HK-2 (cell line): Measurements from ENCODE around the gene AKAP11.

Source experiments
- DNase-seq: peaks from one replicate; pipeline ENCODE4 v3.0.0-alpha.2; 2018; ENCODE audit not compliant: unreplicated experiment

Gene AKAP11

DNA sequence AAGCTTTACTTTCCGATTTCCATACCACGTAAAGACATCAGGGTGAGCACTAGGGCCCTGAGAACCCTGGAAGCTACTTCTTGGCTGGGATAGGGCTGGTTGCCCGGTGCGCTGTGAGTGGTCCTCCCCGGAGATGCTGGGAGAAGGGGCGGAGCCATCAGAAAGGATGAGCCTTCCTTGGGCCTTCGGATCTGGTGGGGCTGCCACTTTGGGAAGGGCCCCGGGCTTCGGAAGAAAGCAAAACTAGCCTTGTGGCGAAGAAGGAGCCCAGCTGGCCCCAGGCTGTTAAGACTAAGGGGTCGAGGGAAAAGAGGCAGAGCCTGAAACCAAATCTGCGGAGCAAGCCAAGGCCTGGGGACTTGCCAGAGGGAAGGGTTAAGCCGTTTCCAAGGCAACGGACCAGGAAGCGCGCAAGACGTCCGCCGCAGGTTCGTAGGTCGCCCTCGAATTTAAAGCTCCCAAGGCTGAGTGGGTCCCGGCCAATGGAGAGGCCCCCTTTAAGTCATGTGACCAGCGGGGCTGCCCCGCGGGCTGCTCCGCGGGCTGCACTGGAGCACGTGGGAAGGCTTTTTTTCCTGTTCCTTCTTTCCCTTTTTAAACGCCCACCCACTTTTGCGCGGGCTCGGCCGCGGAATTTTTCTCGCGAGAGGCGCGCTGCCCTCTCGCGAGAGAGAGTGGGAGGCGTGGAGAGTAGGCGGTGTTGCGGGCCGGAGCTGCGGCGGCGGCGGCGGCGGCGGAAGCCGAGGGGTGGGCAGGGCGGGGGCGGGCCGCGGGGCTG lies 426 bp upstream of the AKAP11 start:
- DNase-seq, result peak; percentile 91

DNA sequence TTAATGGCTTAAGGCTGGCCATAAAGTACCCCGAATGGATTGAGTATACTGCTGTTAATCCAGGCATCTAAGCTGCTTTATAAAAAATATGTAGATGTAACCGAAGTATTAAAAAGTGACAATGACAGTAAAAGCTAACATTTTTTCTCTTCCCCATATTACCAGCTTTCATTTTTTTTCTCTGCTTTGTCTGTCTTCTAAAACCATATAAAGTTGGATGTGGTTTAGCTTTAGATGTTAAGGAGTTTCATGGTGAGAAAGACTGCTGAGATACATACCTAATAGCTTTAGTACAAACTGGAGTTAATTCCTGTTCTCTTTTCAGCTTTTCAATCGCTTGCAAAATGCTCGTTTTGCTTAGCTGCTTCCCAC lies 838 bp downstream of the AKAP11 start:
- DNase-seq, result no peak

DNA sequence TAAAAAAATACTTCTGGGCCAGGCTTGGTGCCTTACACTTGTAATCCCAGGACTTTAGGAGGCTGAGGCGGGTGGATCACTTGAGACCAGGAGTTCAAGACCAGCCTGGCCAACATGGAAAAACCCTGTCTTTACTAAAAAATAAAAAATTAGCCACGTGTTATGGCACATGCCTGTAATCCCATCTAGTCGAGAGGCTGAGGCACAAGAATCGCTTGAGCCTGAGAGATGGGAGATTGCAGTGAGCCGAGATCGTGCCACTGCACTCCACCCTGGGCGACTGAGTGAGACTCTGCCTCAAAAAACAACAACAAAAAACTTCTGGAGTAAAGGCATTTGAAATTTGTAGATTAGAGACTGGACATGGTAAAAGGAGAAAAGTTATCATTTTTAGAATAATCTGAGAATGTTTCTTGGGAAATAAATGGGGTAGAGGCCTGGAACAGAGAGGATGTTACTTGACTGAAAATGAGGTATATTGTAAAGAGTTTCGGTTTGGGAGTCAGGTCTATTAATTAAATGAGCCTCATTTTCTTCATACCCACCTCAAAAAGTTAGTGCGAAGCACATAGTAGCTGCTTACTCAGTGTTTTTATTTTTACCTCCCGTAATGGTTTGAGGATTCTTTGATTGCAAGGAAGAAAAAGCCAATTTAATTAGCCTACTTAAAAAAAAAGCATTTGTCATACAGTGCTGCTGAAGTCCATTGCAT lies 2.6 kb downstream of the AKAP11 start:
- DNase-seq, result no peak

DNA sequence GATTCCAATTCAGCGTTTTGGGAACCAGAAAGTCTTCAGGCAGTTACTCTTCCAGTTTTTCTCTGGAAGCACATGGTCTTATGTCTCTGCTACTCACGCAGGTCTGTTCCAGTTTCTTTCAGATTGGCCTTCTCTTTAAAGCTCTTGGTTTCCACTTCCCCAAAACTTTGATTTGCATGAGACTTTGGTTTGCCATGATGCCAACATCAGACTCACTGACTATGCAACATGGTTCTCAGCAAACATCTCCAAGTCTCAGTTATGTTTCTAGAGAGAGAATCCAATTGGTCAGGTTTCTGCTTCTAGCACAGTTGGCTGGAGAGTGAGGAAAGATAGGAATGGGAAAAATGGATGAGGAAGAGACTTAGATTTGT lies 3.1 kb downstream of the AKAP11 start:
- DNase-seq, result no peak

DNA sequence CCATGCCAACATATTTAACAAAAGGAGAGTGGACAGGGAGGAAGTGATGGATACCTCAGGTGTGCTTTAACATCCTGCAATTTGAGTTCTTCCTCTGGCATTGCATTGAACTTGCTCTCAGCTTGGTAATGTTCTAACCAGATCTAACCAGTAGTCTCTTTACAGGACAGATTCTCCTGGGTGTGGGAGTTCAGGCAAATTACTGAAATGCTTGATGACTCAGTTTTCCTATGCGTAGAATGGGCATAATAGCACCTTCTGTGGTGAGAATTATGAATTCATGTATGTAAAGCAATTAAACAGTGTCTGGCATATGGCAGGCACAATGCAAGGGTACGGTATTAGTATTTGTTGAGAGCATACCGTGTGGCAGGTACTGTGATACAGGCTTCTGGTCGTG lies 3.6 kb downstream of the AKAP11 start:
- no peak for DNase-seq

DNA sequence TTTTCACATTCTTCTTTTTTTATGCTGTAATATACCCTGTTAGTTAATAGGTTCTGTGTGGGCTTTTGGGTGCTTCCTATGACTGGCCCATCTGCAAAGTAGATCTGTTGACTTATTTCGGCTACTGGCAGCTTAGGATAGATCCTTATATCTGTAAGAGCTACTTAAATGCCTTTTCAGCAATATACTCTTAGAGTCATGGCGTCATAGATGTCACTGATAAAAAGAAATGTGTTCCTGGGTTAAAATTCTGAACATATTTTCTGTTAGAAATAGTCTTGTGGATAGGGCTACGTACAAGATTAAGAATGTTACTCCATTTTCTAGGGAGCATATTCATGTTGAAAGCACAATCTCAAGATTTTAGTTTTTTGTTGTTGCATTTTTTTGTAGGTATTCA lies 4.7 kb downstream of the AKAP11 start:
- DNase-seq, result no peak

DNA sequence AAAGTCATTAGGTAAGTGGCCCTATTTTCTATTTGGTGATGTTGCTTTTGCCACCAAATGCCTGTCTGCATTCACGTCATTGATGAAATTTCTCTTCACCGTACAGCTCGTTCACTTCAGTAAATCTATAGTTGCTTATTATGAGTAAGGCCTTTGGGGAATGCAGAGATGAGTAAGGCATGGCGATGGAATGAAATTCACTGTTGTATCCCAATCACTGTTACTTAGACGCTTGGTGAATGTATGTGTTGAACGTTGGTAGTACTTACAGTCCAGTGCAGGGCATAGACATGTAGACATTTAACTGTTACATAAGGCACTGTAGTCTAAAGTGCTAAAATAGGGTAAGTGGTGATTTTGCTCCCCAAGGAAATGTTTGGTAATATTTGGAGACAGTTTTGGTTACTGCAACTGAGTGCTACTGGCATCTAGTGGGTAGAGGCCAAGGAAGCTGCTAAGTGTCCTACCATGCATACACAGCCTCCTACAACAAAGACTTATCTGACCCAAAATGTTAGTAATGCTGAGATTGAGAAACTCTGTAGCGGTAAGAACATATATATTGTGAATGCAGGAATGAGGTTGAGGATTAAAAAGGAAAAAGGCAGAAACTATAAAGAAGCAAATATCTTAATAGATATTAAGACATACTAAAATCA lies 5.8 kb downstream of the AKAP11 start:
- no peak for DNase-seq

DNA sequence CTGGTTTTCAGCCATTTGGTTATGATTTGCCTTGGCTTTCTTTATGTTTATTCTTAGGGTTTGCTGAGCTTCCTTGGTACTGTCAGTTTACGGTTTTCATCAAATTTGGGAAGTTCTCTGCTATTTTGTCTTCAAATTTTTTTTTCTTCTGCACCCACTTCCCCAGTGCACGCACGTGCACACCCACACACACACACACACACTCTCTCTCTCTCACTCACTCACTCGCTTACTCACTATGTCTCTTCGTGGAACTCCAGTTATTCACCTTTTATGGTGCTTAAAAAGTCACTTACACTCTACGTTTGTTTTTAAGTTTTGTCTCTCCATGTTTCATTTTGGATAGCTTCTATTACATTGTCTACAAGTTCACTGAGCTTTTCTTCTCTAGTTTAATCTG lies 7.1 kb downstream of the AKAP11 start:
- no peak for DNase-seq

DNA sequence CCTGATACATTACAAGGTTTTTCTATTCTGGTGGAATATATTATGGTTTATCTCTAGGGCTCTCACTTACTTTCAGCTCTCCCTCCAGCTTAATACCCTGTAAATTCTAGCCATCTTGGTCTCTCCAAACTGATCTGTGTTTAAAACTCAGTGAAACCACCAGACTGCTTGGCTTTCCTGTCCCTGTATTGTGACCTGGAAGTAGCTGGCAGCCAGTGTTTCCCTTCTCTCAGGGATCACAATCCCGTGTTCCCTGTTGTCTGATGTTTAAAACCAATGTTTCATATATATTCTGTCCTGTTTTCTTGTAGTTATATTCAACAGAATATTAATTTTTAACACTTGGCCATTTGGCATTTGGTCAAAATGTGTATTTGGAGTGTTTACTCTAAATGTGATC lies 8.0 kb downstream of the AKAP11 start:
- no peak for DNase-seq

DNA sequence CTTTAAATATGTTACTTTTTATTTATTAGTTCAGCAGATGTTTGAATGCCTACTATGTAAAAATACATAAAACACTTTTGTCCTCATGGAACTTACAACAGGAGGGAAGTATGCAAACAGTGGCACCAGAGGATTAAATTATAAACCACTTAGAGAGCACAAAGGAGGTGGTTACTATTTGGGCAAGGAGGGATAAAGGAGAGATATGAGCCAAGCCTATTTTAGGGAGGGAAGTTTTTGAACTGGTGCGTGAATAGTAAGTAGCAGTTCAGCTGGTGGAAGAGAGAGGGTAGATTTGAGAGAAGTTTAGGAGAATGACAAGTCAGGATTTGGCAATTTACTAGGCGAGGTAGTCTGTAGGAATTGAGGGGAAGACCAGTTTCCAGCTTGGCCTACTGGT lies 8.6 kb downstream of the AKAP11 start:
- DNase-seq, result no peak

DNA sequence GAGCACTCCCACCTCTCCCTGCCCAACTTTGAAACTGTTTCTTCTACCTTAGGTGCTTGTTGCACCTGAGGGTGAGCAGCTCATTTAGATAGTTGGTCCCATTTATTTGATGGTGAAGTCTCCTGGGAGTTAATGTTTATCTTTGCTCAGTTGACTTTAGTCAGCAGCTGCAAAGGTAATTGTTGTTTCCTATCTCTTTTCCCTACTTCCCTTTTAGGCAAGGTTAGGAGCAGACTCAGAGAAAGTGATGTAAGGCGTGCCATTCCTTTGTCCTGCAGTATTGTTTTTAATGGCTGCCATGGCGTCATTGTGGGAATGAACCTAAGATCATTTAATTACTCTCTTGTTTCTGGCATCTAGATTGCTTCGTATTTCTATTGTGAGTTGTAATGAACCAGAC lies 11.6 kb downstream of the AKAP11 start:
- no peak for DNase-seq

DNA sequence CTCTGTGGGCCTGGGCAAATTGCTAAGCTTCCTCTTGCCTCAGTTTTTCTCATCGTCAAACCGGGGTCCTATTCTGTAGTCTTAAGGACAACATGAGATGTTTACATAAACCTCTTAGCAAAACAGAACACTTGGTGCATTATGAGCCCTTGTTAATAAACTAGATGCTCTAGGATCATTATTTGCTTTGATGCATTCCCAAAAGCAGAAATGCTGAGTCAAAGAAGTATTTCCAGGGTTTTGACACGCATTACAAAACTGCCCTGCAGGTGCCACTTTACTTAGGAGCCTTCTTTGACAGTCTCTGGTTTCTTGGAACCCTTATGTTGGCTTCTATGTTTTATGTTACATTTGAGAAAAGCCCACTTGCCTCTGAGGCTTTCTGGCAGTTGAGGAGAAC lies 12.1 kb downstream of the AKAP11 start:
- DNase-seq, result no peak

DNA sequence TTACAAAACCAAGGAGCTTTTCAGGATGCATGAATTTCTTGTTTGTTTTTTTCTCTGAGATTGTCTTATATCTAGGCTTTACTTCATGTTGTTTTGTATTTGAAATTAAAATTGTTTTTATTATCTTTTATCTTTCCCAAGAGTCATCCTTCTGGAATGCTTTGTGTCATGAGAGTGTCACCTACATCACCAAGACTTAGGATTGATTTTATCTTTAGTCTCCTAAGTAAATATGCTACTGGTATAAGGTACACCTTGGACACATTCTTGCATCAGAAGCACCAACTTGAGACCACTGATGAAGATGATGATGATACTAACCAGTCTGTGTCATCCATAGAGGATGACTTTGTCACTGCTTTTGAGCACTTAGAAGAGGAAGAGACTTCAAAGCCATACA lies 26.4 kb downstream of the AKAP11 start:
- DNase-seq, result no peak

DNA sequence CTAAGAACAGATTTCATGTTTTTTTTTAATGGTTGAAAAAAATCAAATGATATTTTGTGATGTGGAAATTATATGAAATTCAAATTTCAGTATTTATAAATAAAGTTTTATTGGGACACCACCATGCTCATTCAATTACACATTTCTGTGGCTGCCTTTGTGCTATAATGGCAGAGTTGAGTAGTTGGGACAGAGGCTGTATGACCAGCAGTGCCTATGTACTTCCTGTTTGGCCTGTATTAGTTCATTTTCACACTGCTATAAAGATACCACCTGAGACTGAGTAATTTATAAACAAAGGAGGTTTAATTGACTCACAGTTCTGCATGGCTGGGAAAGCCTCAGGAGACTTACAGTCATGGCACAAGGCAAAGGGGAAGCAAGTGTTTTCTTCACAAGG lies 33.6 kb downstream of the AKAP11 start:
- DNase-seq, result no peak

DNA sequence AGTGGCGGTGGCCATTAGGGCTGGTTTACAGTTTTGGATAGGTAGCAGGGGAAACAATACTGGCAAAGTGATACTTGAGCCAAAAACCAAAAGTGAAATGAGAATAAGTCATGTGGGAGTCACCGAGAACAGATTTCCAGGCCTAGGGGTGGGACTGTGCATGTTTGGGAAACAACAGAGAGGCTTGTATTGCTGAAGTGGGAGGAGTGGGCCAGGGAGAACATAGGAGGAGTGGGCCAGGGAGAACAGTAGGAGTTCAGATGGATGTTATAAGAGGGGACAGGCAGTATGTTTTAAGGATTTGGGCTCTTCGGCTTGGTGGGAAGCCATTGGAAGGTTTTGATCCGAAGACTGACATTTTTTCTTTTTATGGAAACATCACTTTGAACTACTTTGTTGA lies 35.5 kb downstream of the AKAP11 start:
- DNase-seq, result no peak

DNA sequence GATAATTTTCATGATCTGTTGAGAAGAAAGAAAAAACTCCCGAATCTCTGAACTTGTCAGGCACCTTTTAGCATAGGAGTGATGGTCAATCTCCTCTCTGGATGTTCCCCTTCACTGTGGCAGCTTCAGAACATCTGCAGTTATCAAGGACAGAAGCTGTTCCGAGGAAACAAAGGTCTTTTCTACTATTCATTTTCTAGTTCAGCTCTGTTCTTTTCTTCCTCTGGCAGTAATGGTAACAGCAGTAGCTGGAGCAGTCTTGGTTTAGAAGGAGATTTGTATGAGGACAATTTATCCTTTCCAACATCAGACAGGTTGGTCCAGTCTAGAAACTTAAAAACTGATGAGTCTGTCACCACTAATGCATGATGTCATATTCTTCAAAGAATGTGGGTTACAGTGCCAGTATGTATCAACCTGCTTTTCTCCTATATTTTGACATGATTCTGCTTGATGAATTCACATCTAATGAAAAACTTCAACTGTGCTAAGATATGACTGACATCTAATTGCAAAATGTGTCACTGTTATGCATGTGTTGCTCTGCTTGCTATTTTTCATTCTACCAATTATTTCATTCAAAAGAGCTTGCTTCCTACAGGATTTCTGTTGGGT lies 41.0 kb downstream of the AKAP11 start:
- DNase-seq, result no peak

DNA sequence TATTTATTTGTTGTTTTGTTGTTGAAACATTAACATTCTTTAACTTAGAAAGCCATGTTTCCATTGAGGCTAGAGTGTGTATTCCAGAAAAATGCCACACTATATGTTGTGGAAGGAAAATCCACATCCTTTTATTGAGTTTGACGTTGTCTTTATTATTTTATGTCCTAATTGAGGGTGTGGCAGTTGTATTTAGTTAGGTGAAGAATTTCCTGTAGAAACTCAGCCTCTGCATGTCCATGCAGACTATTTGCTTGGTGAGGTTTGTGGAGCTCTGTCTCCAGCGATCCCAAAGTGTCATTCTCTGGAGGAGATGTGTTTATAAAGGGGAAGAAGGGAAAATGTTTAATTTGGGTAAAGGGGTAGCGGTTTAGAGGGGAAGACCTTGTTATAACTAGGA lies 46.6 kb downstream of the AKAP11 start:
- no peak for DNase-seq

DNA sequence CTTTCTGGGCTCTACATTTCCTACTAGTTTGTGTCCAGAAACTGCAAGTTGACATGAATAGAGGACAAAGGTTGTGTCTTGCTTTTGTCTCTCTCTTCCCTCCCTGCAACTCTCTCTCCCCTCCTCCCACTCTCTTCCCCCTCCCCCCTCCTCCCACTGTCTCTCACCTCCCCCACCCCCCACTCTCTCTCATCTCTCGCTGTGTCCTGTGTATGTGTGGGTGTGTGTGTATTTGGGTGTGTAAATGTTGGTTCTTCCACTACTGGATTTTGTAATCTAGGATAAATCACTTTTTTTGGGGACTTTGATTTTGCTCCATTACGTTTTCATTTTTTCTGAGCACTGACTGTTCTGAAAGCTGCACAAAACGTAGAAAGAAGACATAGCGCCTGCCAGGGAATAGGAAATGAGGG lies 48.4 kb downstream of the AKAP11 start:
- no peak for DNase-seq

DNA sequence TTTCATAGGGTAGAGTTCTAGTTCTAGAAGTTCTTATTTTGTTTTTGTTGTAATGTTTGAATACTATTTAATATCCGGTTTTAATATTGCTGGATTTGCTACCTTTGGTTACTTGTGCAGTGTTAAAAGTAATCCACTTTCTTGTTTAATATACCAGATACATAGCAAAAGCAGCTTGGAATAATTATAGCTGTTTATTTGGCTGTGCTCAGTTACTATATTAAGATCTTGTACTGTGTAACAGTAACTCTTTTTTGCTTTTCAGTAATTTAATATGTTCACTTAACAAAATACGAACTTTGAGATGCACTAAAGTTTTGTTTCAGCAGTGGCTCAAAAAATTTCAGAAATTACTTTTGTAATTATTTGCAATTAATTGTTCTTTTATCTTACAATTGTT lies 50.9 kb downstream of the AKAP11 start:
- DNase-seq, result no peak

DNA sequence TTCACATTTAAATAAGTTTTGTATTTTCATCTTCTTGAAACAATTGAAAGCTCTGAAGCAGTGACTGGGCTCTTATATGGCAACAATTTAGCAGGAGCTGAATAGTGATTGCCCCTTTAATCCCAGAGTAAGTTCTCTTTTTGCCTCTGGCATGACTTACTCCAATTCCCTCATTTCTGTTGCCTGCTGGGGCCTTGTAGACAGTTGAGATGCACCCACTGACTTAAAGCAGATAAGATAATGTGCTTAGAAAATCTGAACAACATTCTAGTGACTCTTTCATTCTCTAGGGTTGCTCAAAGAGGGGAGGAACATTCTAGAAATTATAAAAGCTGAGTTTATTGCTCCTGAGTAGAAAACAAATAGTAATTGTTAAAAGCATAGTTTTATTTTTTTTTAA lies 52.8 kb downstream of the AKAP11 start:
- DNase-seq, result no peak

DNA sequence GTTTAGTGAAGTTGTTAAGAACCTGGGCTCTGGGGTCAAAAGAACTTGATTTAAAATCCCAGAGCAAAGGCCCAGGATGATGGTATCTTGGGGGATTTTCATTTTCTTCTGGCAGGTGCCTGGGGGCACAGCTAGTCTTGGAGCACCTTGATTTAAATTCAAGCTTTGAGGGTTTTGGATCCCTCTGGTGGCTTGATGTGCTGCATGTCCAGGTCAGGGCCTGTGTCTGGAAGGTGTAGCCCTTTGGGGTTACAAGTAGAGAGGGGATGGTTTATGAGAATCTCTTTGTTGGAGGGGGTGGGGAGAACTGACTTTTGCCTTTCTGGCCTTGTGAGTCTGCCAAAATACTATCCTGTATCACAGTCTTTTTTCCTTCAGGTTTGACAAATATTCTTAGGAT lies 55.8 kb downstream of the AKAP11 start:
- DNase-seq, result no peak

DNA sequence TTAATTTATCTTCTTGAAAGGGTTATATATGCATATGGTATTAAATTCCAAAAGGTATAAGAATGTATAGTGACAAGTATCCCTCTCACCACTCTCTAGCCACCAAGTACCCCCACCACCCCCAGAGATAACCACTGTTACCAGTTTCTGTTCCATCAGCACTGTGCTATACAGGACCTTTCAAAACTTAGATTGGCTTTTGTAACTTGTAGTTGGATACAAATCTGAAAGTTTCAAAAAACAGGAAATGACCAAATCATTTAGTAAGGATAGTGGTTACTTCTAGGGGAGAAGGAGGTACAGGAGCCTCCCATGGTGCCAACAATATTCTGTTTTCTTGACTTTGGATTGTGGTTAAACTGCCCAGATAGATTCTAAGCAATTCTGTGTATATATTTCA lies 56.7 kb downstream of the AKAP11 start:
- DNase-seq, result no peak

DNA sequence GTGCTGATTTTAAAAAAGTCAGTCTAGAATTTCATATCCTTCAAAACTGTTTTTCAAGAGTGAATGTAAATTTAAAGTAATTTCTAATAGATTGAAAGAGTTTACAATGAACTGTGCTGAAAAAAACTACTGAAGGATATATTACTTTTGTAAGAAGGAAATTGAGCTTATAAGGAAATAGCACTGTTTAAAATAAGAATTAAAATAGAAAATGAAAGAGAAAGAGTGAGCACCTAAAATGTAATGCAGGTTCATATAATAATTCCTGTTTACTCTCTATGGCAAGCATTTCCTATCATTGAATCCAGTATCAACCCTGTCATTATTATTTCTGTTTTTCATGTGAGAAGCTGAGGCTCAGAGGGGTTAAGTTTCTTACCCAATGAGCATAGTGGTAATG lies 57.3 kb downstream of the AKAP11 start:
- no peak for DNase-seq
